ENCODE results near the gene FBN3.

Gene FBN3

DNA sequence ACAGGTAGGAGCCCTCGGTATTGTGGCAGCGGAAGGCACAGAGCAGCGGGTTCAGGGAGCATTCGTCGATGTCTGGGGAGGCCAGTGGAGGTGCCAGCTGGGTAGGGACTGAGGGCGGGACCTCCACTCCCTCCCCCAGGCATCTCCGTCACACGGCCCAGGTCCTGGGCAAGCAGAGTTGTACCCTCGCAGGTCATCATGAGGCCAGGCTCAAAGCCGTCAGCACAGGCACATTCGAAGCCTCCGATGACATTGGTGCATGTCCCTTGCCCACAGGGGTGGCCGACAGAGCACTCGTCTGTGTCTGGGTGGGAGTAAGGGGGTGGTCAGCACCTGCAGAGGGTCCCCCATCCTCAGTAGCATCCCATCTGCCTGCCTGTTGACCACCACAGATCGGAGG, 61.5 kb downstream of the FBN3 start:
- DNase-seq = no peak

DNA sequence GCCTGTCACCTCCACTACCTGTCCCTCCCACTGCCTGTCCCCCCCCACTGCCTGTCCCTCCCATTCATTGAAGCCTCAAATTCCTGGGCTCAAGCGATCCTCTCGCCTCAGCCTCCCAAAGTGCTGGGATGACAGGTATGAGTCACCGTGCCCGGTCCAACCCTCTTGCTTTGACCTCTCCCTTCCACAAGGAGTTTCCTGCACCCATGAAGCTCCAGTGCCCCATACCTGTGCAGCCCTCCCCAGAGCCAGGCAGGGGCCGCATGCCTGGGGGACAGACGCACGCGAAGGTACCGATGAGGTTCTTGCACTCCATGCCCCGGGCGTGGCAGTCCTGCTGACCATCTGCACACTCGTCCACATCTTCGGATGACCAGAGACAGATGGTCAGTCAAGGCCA, 62.5 kb downstream of the FBN3 start:
- no peak for DNase-seq

- no peak for DNase-seq
These were observed 63.6 kb downstream of the FBN3 start for GRCh38 chr19:8085598-8086408.

GRCh38 chr19:8084152-8084551, 65.2 kb downstream of the FBN3 start:
- no peak for DNase-seq

DNA sequence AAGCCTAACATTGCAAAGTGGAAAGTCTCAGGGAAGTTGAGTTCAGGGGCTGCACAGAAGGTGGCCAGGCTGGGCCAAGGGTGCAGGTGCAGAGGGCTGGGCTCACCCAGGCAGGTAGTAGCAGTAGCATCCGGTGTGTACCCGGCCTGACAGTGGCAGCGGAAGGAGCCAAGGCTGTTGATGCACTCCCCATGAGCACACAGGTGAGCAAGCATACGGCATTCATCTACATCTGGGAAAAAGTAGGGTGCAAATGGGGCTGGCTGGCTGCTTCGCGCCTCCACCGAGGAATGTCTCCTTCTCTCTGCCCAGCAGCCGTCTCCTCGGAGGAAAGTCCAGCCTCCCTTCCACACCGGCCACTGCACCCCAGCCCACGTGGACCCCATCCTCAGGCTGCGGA, 66.3 kb downstream of the FBN3 start:
- no peak for DNase-seq

- DNase-seq = no peak
These were observed 67.5 kb downstream of the FBN3 start for GRCh38 chr19:8081569-8082550.

GRCh38 chr19:8080832-8081231, 68.6 kb downstream of the FBN3 start:
- DNase-seq = no peak

DNA sequence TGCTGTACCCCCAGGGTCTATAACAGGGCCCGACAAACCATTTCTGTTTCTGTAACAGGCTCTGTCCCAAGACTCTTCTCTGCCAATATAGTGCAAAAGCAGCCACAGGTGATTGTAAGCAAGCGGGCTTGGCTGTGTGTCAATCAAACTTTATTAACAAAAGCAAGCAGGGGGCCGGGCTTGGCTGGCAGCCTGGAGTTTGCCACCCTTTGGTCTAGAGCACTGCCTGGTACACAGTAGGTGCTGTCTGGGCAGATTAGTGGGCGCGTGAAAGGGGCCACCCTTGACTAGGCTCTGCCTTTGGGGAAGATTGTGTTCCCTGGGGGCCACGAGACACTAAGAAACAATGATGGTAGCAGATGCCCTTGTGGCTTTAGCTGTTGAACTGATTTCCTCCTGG, 69.4 kb downstream of the FBN3 start:
- no peak for DNase-seq

- DNase-seq = no peak
These were observed 74.0 kb downstream of the FBN3 start for GRCh38 chr19:8075158-8076074.

GRCh38 chr19:8074501-8074900, 74.9 kb downstream of the FBN3 start:
- DNase-seq = no peak

- no peak for DNase-seq
These were observed 77.5 kb downstream of the FBN3 start for GRCh38 chr19:8071912-8072311.

DNA sequence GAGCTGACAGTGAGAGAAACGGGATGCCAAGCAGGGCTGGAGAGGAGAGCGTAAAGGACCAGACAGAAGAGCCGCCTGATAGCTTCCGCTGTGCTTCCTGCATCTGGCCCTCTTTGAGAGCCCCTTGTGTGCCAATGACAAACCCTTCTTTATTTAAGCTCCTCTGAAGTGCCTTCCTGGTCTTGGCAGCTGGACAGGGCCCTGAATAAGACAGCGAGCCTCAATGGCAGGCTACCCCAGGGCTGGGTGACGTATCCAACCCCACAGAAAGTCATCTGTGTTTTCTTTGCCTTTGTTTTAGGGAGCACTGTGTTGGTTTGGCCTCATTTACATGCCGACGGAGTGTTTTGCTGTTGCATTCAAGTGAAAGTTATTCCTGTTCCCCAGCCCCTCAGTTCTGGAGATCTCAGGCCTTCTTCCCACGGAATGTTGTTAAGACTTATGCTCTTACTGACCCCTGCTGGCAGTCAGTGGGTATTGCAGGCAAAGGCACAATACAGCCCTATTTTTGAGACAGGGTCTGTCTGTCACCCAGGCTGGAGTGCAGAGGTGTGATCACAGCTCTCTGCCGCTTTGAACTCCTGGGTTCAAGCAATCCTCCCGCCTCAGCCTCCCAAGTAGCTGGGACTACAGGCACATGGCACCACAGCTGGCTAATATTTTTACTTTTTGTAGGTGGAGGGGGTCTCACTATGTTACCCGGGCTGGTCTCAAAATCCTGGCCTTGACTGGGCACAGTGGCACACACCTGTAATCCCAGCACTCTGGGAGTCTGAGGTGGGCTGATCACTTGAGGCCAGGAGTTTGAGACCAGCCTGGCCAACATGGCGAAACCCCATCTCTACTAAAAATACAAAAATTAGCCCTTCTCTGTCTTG, 80.1 kb downstream of the FBN3 start:
- DNase-seq = no peak

GRCh38 chr19:8065875-8066261, 83.5 kb downstream of the FBN3 start:
- DNase-seq = no peak

- no peak for DNase-seq
These were observed 84.2 kb downstream of the FBN3 start for GRCh38 chr19:8064911-8065874.

DNA sequence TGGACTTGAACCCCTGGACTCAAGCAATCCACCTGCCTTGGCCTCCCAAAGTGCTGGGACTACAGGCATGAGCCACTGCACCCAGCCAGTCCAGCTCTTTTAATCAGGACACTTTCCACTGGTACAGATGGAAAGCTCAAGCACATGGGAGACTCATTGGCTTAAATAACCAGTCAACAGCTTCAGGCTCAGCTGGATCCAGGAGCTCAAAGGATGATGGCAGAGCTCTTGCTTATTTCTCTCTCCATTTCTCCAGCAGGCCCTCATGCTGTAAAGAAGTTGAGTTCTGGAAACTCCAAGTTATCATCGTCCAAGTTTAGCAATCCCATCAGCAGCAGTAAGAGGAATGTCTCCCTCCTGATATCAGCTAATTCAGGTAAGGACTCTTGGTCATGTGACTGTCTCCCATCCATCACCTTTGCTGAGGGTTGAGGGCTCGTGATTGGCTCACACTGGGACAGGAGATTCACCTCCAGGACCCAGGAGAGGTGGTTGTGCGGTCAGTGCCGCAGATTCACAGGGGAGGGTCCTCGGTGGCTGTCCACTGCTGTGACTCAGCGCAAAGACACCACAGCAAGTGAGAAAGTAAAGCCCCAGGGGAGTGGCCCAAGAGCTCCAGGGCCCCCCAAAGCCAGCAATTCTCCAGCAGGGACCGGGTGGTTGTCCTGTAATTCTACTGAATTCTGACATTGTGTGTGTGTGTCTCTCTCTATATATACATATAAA, 91.7 kb downstream of the FBN3 start:
- DNase-seq = no peak

DNA sequence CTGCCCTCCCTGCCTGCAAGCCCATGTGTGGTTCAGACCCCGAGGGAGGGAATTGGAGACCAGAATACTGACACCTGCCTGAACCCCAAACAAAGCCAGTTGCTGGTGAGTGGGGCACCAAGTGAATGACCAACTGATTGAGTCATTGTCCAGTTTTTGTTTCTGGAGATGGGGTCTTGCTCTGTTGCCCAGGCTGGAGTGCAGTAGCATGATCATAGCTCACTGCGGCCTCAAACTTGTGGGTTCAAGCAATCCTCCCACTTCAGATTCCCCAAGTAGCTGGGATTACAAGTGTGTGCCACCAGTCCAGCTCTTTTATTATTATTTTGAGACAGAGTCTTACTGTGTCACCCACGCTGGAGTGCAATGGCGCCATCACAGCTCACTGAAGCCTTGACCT, 92.9 kb downstream of the FBN3 start:
- DNase-seq = no peak

GRCh38 chr19:8054169-8054568, 95.2 kb downstream of the FBN3 start:
- no peak for DNase-seq

DNA sequence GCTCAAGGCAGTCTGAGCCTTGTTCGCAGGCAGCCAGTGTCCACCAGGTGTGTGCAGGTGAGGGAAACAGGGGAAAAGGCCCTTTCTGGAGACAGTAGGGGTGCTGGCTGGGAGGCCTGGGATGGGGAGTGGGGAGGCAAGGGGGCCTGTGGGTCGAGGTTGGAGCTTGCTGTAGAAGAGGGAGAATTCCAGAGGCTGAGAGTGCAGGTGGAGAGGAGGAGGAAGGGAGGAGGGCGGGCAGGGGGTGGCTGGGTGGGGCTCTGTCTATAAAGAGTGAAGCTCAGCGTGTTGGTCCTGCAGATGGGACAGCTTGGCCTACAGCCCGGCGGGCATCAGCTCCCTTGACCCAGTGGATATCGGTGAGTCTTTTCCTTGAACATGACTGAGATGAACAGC, 96.9 kb downstream of the FBN3 start, which contains the start of gene CCL25:
Gene CCL25 (plus strand): TSS at position 297 of the 396 bp plus-strand sequence. CDS start 290 bp downstream, outside the sequence.
- no peak for DNase-seq

GRCh38 chr19:8050274-8051096, 98.9 kb downstream of the FBN3 start:
- peak in 1 of 2 experiments; percentile 37 for DNase-seq
